HG03095 (cell line): ENCODE measurements around the gene CLDN4.
"Not testable (repeated sequence)": the region's sequence is repeated elsewhere in the genome, so short reads cannot be mapped to it uniquely, and the experiment has no call there.

Source experiments
- ATAC-seq: cut with Tn5 transposase; IDR thresholded peaks from one replicate; pipeline ENCODE4 v1.9.1; 2021; ENCODE audit warnings: moderate library complexity; ENCODE audit not compliant: unreplicated experiment

Gene CLDN4

GRCh38 chr7:73830681-73831583 lies at the start of gene CLDN4:
TSS of gene CLDN4 (plus strand) at chr7:73830996. CDS start at chr7:73831202, 206 bp downstream.
- ATAC-seq, result no peak

GRCh38 chr7:73786588-73786987 lies 44.2 kb upstream of the CLDN4 start:
- ATAC-seq, result no peak

GRCh38 chr7:73787786-73788048 lies 43.1 kb upstream of the CLDN4 start:
- not testable (repeated sequence) for ATAC-seq

- ATAC-seq, result no peak
Measured at GRCh38 chr7:73789051-73789450, 41.7 kb upstream of the CLDN4 start.

GRCh38 chr7:73791170-73791690 lies 39.6 kb upstream of the CLDN4 start:
- ATAC-seq, result not testable (repeated sequence)

- not testable (repeated sequence) for ATAC-seq
Measured at GRCh38 chr7:73795188-73795587, 35.6 kb upstream of the CLDN4 start.

GRCh38 chr7:73796656-73797055 lies 34.1 kb upstream of the CLDN4 start:
- not testable (repeated sequence) for ATAC-seq

GRCh38 chr7:73797176-73797575 lies 33.6 kb upstream of the CLDN4 start:
- ATAC-seq, result not testable (repeated sequence)

GRCh38 chr7:73799282-73800141 lies 31.3 kb upstream of the CLDN4 start:
- ATAC-seq, result no peak

GRCh38 chr7:73801577-73801976 lies 29.2 kb upstream of the CLDN4 start:
- no peak for ATAC-seq

- no peak for ATAC-seq
Measured at GRCh38 chr7:73802459-73802858, 28.3 kb upstream of the CLDN4 start.

GRCh38 chr7:73809467-73809951 lies 21.3 kb upstream of the CLDN4 start:
- ATAC-seq, result no peak

- no peak for ATAC-seq
Measured at GRCh38 chr7:73810998-73811360, 19.8 kb upstream of the CLDN4 start.

GRCh38 chr7:73811760-73812168 lies 19.0 kb upstream of the CLDN4 start:
- ATAC-seq, result no peak

- no peak for ATAC-seq
Measured at GRCh38 chr7:73812996-73813395, 17.8 kb upstream of the CLDN4 start.

- no peak for ATAC-seq
Measured at GRCh38 chr7:73815436-73815835, 15.4 kb upstream of the CLDN4 start.

- no peak for ATAC-seq
Measured at GRCh38 chr7:73817121-73817520, 13.7 kb upstream of the CLDN4 start.

- no peak for ATAC-seq
Measured at GRCh38 chr7:73820013-73820412, 10.8 kb upstream of the CLDN4 start.

- not testable (repeated sequence) for ATAC-seq
Measured at GRCh38 chr7:73821597-73822285, 9.1 kb upstream of the CLDN4 start.

GRCh38 chr7:73822319-73823173 lies 8.2 kb upstream of the CLDN4 start:
- no peak for ATAC-seq
